ENCODE measurements around the gene HAND1.
A peak's percentile ranks its signal among the peaks of the same experiment; 100 is the strongest.
"Not testable (repeated sequence)": the region's sequence is repeated elsewhere in the genome, so short reads cannot be mapped to it uniquely, and the experiment has no call there.

Gene HAND1

GRCh38 chr5:154478224-154478565 is at the start of gene HAND1:
HAND1 (minus strand) TSS chr5:154478227; CDS start chr5:154478008, 219 bp downstream.
- DNase-seq: no peak
- intact Hi-C loops (cut with DNase I): no loop called here

- DNase-seq: no peak
Observed at GRCh38 chr5:154526231-154527226, 48.5 kb upstream of the HAND1 start.

DNA sequence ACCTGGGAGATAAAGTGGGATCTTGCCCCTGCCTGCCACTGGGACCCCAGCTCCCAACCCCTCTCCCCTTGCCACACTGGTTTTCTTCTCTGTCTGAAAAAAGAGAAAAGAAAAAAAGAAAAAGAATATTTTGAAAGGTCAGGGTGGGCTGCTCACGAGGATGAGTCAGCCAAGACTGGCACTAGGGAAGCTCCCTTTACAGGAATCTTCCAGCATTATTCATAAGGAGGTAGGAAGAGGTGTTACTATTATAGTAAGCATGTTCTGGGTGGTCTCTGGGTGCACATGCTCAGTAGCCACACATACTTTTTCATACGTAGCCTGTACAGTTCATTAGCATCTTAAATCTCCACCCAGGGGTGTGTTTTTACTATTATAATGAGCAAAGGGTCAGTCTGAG is 46.8 kb upstream of the HAND1 start:
- intact Hi-C loops (cut with DNase I): loop anchor here (5.0 kb wide), 1 partner anchor 87 kb away; no protein-coding TSS in a partner anchor
- no peak for DNase-seq

More at GRCh38 chr5:154526231-154527226, 48.5 kb upstream of the HAND1 start:
- intact Hi-C loops (cut with DNase I): no loop called here

DNA sequence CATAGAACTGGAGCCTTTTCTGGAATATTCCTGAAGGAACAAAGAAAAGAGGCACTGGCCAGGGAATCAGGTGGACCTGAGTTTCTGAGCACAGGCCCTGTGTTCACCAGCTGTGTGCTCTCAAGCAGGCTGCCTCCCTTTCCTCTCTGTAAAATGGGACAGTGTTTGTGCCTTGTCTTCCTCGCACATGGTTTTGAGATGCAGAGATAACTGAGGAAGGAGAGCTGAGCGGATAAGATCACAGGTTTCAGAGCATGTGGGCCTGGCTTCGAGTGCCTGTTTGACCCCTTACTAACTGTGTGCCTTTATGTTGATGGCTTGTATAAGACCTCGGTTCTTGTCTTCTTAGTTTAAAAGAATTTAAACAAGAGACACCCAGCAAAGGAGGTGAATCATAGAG is 46.2 kb upstream of the HAND1 start:
- intact Hi-C loops (cut with DNase I): loop anchor here (5.0 kb wide), 1 partner anchor 88 kb away; no protein-coding TSS in a partner anchor
- DNase-seq: no peak

GRCh38 chr5:154523709-154524108 is 45.7 kb upstream of the HAND1 start:
- no peak for DNase-seq
- intact Hi-C loops (cut with DNase I): loop anchor here (5.0 kb wide), 1 partner anchor 89 kb away; no protein-coding TSS in a partner anchor

DNA sequence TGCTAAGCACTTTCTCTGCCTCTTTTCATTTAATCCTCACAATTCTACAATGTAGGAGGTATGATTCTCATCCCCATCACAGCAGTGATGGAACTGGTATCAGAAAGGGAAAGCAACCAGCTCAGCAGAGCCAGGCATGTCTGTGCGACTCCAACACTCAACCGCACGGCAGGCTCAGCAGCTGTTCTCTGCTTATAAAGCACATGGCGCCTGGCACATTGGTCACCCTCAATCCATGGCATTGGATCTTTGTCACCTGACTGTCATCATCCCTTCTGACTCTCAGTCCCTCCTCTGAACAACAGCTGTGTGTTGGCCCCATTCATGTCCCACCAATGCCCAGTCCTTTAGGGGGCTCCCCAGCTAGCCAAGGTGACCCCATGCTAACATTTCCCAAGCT is 45.1 kb upstream of the HAND1 start:
- intact Hi-C loops (cut with DNase I): loop anchor here (5.0 kb wide), 1 partner anchor 89 kb away; no protein-coding TSS in a partner anchor
- no peak for DNase-seq

DNA sequence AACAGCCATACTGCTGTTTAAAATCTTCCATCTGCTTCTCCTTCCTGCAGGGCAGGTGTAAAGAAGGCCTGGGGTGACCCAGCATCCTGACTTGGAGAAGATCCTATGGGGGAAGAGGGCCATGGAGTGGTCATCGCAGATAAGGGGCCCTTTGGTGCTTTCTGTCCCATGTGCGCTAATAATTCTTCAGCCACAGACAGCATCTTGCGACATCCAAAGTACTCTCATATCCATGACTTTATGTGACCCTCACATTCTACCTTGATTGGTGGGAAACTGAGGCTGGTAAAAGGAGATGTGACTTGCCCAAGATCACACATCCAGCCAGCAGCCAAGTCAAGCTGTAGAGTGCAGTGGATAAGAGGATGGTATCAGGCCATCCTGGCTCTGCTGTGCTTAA is 44.3 kb upstream of the HAND1 start:
- intact Hi-C loops (cut with DNase I): loop anchor here (5.0 kb wide), 1 partner anchor 90 kb away; no protein-coding TSS in a partner anchor
- no peak for DNase-seq

DNA sequence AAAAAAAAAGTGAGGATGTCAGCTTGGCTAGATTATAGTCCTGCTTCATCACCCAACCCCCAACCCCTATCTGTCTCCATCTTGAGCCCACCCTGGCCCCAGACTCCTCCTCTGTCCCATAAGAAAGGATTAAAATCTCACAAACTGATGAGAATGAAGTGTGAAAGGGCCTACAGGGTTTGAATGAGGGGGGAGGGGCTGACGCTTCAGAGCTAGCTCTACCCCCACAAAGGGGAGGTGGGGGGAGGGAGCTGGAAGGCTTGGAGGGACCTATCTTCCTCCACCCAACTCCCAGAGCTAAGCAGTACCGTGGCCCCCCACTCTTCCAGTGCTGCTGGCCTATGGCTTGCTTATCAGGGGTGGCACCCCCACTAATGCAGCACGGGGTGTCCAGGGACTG is 43.7 kb upstream of the HAND1 start:
- DNase-seq: no peak
- intact Hi-C loops (cut with DNase I): loop anchor here (5.0 kb wide), 1 partner anchor 91 kb away; no protein-coding TSS in a partner anchor

GRCh38 chr5:154520861-154521453 is 42.9 kb upstream of the HAND1 start:
- DNase-seq: peak in 5 of 10 donors; percentile 16 to 71 (median 27)
- intact Hi-C loops (cut with DNase I): loop anchor here (5.0 kb wide), 1 partner anchor 91 kb away; no protein-coding TSS in a partner anchor

DNA sequence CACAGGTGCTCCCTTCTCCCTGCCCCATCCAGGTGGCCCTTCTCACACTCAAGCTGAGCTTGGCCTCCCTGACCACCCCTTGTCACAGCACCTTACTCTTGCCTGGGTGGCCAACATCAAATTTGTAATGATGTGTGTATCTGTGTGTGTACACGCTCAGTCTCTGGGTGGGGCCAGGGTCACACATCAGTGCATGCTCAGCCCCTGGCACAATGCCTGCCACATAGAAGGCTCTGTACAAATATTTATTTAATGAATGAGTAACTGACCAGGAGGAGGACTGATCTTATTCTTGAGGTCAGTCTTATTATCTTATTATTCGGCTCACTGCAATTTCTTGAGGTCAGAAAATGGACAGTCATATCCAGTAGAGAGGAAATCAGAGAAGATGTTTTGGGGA is 41.3 kb upstream of the HAND1 start:
- no peak for DNase-seq
- intact Hi-C loops (cut with DNase I): no loop called here

GRCh38 chr5:154518438-154518867 is 40.4 kb upstream of the HAND1 start:
- intact Hi-C loops (cut with DNase I): no loop called here
- DNase-seq: no peak

GRCh38 chr5:154517810-154518437 is 39.9 kb upstream of the HAND1 start:
- intact Hi-C loops (cut with DNase I): no loop called here

GRCh38 chr5:154517181-154517580 is 39.2 kb upstream of the HAND1 start:
- DNase-seq: peak in 1 of 10 donors; percentile 84
- intact Hi-C loops (cut with DNase I): no loop called here

More at GRCh38 chr5:154517810-154518437, 39.9 kb upstream of the HAND1 start:
- DNase-seq: no peak

GRCh38 chr5:154516475-154516874 is 38.4 kb upstream of the HAND1 start:
- intact Hi-C loops (cut with DNase I): no loop called here
- no peak for DNase-seq

- intact Hi-C loops (cut with DNase I); DNase-seq: not testable (repeated sequence)
Observed at GRCh38 chr5:154515488-154515887, 37.5 kb upstream of the HAND1 start.

- intact Hi-C loops (cut with DNase I): no loop called here
- no peak for DNase-seq
Observed at GRCh38 chr5:154514331-154514730, 36.3 kb upstream of the HAND1 start.

DNA sequence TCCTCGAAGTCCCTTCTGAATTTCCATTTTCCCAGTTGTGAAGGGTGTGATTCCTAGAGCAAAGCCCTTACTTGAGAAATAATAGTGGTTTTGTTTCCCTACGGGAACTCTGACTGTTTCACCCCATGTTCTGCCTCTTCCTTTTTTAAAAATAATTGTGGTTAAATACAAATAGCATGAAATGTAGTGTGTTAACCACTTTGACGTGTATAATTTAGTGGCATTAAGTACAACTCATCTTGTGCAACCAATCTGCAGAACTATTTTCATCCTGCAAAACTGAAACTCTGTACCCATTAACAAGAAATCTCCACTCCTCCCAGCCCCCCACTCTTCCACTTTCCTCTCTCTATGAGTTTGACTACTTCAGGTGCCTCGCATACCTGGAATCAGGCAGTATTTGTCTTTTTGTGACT is 35.6 kb upstream of the HAND1 start:
- no peak for DNase-seq
- intact Hi-C loops (cut with DNase I): no loop called here

DNA sequence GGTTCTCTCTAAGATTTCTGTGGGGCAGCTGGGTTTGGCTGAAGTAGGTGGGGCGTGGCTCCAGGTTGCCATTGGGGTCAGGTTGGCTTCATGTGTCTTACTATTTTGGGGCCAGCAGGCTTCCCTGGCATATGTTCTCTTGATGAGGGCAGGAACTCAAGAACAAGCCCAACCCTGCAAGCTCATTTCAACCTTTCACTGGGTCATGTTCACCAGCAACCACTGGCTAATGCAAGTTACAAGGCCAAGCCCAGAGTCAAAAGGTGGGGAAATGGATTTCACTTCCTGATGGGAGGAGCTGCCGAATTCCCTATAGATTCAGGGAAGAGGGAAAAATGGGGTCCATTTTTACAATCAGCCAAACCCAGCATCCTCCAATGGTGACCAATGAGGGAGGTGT is 34.0 kb upstream of the HAND1 start:
- no peak for DNase-seq
- intact Hi-C loops (cut with DNase I): no loop called here

DNA sequence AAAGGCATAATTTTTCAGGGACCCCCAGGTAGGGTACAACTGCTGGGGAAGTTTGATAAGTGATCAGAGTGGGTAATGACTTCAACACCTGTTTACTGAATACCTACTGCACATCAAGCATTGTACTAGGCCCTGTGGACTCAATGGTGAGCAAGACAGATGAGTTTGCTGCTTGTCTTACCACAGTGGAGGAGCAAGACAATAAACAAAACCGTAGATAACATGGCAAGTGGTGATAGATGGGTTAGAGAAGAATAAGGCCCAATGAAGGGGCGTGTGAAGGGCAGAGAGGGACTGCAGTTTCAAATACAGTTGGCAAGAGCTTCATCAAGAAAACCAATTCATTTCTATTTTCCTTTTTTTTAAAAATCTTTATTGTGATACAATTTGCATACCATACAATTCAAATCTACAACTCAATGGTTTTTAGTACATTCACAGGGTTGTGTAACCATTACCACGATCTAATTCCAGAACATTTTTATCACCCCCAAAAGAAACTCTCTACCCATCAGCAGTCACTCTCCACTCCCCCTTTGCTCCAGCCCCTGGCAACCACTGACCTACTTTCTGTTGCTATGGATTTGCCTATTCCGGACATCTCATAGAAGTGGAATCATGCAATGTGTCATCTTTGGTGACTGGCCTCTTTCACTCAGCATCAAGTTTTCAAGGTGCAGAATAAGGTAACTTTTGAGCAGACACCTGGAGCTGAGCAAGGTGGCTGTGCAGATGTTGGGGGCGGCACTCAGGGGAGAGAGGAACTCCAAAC is 31.9 kb upstream of the HAND1 start:
- DNase-seq: no peak
- intact Hi-C loops (cut with DNase I): no loop called here

GRCh38 chr5:154508114-154508513 is 30.1 kb upstream of the HAND1 start:
- no peak for DNase-seq
- intact Hi-C loops (cut with DNase I): no loop called here
